Articular chondrocyte of knee joint (primary cell): ENCODE measurements around the gene BRAP. TPM values are rescaled to one million over a fixed set of nuclear protein-coding genes. Genes with fewer than 3 reads are reported as not detected.

Experiments used
- total RNA-seq: library from RNA; depleted of rRNA; stranded (reverse); fragments of >200 nt; gene quantifications from 2 replicates; pipeline ENCODE4 v1.2.3, GENCODE V29; 2012

The BRAP gene
- total RNA-seq = 20.6 and 22.9 TPM in 2 replicates

GRCh38 chr12:111685811-111686573 lies at the start of gene BRAP, which contains the start of gene ACAD10:
Gene BRAP, minus strand, starts transcription at chr12:111685956. Its CDS starts 164 bp downstream, at chr12:111685792.
Gene ACAD10, plus strand, starts transcription at chr12:111686053. Its CDS starts 6,657 bp downstream, at chr12:111692710.

GRCh38 chr12:111598637-111599452 lies 86.9 kb downstream of the BRAP start, which contains the start of gene ATXN2:
Gene ATXN2, minus strand, starts transcription at chr12:111599315. Its CDS starts 281 bp downstream, at chr12:111599034.

Other genes with a start within 250 kb of the BRAP start
- 46.6 and 58.5 TPM in 2 replicates for gene ATXN2, start 86.6 kb downstream of the BRAP start, total RNA-seq
- 14.4 and 16.2 TPM in 2 replicates for gene ACAD10, start 97 bp upstream of the BRAP start, total RNA-seq
- gene ALDH2, start 81.0 kb upstream of the BRAP start, total RNA-seq = 35.1 and 35.5 TPM in 2 replicates
- 26.3 and 30.3 TPM in 2 replicates for gene MAPKAPK5, start 156.3 kb upstream of the BRAP start, total RNA-seq